GM21529 (cell line): ENCODE measurements around the gene PLPP4.
A peak's percentile ranks its signal among the peaks of the same experiment; 100 is the strongest.

Experiments used
- ATAC-seq: cut with Tn5 transposase; IDR thresholded peaks from one replicate; pipeline ENCODE4 v1.9.1; 2021; ENCODE audit not compliant: unreplicated experiment

The PLPP4 gene

GRCh38 chr10:120572307-120572706, 115.3 kb downstream of the PLPP4 start:
- ATAC-seq, result no peak

- ATAC-seq, result no peak
Observed at GRCh38 chr10:120573355-120573754, 116.3 kb downstream of the PLPP4 start.

GRCh38 chr10:120574981-120575380, 118.0 kb downstream of the PLPP4 start:
- no peak for ATAC-seq

GRCh38 chr10:120575411-120575810, 118.4 kb downstream of the PLPP4 start:
- ATAC-seq, result no peak

- no peak for ATAC-seq
Observed at GRCh38 chr10:120578134-120578533, 121.1 kb downstream of the PLPP4 start.

GRCh38 chr10:120578890-120579289, 121.9 kb downstream of the PLPP4 start:
- ATAC-seq, result no peak

- no peak for ATAC-seq
Observed at GRCh38 chr10:120580918-120581895, 124.2 kb downstream of the PLPP4 start.

GRCh38 chr10:120582753-120583152, 125.7 kb downstream of the PLPP4 start:
- no peak for ATAC-seq

- no peak for ATAC-seq
Observed at GRCh38 chr10:120583424-120584108, 126.5 kb downstream of the PLPP4 start.

- ATAC-seq, result no peak
Observed at GRCh38 chr10:120584786-120585185, 127.8 kb downstream of the PLPP4 start.

GRCh38 chr10:120586471-120586872, 129.4 kb downstream of the PLPP4 start:
- no peak for ATAC-seq

GRCh38 chr10:120587061-120587460, 130.0 kb downstream of the PLPP4 start:
- no peak for ATAC-seq

- ATAC-seq, result no peak
Observed at GRCh38 chr10:120588311-120588710, 131.3 kb downstream of the PLPP4 start.

- no peak for ATAC-seq
Observed at GRCh38 chr10:120593693-120594092, 136.7 kb downstream of the PLPP4 start.

GRCh38 chr10:120597902-120598301, 140.9 kb downstream of the PLPP4 start:
- no peak for ATAC-seq

- no peak for ATAC-seq
Observed at GRCh38 chr10:120598386-120598785, 141.4 kb downstream of the PLPP4 start.

- ATAC-seq, result no peak
Observed at GRCh38 chr10:120599200-120599724, 142.2 kb downstream of the PLPP4 start.

GRCh38 chr10:120600871-120601649, 144.0 kb downstream of the PLPP4 start:
- peak; percentile 33 for ATAC-seq

- no peak for ATAC-seq
Observed at GRCh38 chr10:120601999-120602398, 145.0 kb downstream of the PLPP4 start.

- no peak for ATAC-seq
Observed at GRCh38 chr10:120605410-120605809, 148.4 kb downstream of the PLPP4 start.
